Stimulated activated CD8-positive, alpha-beta memory T cell treated with anti-CD3 and anti-CD28 coated beads, Interleukin-4, amount 100 ng/mL, for 24 hours (primary cell): ENCODE data around the gene SIT1.
"Not testable (repeated sequence)": the region's sequence is repeated elsewhere in the genome, so short reads cannot be mapped to it uniquely, and the experiment has no call there.

ENCODE experiments used
- DNase-seq: peaks from one replicate; pipeline ENCODE4 v3.0.0-alpha.2; 2020; ENCODE audit warnings: low read depth

SIT1 gene

DNA sequence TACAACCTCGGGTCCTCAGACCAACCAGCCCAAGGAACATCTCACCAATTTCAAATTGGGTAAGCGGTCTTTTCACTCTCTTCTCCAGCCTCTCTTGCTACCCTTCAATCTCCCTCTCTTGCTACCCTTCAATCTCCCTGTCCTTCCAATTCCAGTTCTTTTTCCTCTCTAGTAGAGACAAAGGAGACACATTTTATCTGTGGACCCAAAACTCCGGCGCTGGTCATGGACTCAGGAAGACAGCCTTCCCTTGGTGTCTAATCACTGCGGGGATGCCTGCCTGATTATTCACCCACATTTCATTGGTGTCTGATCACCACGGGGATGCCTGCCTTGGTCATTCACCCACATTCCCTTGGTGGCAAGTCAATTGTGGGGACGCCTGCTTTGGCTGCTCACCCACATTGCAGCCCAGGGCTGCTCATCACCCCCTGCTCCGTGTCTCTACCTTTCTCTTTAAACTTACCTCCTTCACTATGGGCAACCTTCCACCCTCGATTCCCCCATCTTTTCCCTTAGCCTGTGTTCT lies 13.2 kb downstream of the SIT1 start:
- DNase-seq = not testable (repeated sequence)

DNA sequence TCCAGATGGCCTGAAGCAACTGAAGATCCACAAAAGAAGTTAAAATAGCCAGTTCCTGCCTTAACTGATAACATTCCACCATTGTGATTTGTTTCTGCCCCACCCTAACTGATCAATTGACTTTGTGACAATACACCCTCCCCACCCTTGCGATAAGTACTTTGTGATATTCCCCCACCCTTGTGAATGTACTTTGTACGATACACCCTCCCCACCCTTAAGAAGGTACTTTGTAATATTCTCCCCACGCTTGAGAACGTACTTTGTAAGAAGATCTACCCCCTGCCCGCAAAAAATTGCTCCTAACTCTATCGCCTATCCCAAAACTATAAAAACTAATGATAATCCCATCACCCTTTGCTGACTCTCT lies 13.9 kb downstream of the SIT1 start:
- not testable (repeated sequence) for DNase-seq

DNA sequence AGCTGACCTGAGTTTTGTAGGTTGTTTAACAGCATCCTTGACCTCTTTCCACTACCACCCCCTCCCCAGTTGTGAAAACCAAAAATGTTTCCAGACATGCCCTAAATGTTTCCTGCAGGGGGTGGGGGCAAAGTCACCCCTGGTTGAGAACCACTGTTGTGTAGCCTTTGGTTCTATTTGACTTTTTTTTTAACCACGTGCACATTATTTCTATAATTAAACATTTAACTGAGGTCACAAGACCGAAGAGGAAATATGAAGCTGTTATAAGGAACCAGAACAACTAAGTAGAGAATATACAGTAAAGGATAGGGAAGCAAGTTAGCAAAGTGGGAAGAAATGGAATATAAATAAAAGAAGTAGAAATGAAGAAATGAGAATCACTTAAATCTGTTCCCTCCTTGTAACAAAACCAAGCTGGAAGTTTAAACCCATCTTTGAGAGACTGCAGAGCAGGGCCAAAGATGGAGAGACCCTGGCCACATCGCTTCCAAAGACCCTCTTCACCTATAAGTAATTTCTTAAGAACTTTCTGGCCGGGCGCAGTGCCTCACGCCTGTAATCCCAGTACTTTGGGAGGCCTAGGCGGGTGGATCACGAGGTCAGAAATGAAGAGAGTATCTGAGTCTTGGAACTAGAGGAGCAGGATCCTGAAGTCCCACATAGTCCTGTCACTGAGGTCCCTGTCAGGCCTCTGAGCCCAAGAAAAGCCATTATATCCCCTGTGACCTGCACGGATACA lies 14.4 kb downstream of the SIT1 start:
- no peak for DNase-seq

DNA sequence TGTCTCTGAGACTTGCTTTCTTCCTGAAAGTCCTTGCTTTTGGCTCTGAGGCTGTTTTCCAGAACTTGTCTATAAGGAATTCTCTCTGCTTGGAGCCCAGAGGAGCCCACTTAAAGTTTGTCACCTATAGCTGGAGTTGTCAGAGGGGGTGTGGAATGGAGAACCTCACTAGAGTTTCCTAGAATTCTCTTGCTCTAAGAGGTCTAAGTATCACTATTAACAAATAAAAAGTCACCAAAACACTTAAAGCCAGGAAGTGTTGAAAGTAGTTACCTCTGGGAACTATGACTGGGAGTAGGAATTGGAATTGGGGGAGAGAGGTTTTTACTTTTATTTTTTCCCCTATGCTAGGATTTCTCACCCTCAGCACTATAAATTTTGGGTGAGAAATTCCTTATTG lies 15.0 kb downstream of the SIT1 start:
- no peak for DNase-seq

DNA sequence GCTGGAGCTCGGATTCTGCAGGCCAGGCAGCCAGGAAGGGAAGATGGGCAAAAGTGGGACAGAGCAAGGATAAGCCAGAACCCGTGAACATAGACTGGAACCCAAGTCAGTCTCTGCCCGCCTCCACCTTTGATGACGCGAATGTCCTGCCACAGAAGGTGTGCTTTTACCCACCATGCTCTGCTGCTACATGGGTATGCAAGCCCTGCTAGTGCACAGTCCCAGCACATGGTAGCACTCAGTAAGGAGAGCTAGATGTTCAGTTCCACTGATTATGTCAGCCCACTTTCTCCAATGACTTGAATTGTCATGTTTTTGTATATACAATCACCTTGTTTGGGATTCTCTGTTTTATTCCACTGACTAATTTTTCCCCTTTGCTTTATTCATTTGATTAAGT lies 21.1 kb downstream of the SIT1 start:
- DNase-seq = no peak

DNA sequence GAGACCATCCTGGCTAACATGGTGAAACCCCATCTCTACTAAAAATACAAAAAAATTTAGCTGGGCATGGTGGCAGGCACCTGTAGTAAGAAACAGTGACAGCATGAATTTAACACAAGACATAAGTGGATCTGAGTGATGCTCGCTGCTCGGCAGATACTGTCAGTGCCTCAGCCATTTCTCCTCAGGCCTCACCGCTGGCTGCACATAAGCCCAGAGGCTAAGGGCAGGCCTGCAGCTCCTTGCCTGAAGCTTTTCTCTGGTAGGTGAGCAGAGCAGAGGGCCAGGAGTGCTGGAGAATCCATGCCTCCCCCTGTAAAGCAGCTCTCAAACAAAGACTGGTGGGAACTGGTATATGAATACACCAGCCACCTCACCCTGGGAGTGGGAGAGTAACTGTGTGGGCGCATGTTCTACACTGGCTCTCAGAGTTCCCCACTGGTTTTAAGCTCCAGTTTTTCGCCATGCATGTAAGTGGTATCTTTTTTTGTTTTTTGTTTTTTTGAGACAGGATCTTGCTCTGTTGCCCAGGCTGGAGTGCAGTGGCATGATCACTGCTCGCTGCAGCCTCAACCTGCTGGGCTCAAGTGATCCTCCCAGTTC lies 22.2 kb downstream of the SIT1 start:
- DNase-seq = no peak

DNA sequence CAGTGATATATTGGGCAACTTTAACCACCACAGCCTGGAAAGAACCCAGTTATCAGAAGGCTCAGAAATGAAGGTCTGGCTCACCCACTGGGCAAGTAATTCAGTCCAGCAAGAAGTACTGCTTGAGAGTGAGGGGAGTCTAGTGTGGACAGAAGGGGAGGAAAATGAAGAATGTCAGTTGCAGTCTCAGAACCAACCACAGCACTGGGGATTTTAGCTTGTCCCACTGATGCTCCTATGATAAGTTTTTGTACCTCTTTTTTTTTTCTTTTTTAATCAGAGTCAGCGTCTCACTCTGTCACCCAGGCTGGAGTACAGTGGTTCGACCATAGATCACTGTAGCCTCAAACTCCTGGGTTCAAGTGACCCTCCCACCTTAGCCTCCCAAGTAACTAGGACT lies 23.2 kb downstream of the SIT1 start:
- DNase-seq = no peak

DNA sequence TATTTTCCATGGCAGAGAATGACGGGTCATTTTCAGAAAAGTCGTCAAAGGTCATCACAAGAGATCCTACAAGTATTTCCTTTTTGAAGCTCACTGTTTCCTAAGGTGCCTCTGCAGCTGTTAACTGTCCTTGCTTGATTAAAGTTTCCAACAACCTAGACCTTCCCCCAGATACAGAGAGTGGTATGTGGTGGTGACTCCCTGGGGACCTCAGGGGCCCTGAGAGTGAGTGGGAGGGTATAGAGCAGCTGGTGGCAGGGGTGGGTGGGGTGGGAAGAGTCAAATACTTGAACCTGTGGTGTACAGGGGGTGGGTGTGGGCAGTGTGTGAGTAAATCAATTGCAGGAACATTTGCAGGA lies 31.0 kb downstream of the SIT1 start:
- peak; percentile 31 for DNase-seq

DNA sequence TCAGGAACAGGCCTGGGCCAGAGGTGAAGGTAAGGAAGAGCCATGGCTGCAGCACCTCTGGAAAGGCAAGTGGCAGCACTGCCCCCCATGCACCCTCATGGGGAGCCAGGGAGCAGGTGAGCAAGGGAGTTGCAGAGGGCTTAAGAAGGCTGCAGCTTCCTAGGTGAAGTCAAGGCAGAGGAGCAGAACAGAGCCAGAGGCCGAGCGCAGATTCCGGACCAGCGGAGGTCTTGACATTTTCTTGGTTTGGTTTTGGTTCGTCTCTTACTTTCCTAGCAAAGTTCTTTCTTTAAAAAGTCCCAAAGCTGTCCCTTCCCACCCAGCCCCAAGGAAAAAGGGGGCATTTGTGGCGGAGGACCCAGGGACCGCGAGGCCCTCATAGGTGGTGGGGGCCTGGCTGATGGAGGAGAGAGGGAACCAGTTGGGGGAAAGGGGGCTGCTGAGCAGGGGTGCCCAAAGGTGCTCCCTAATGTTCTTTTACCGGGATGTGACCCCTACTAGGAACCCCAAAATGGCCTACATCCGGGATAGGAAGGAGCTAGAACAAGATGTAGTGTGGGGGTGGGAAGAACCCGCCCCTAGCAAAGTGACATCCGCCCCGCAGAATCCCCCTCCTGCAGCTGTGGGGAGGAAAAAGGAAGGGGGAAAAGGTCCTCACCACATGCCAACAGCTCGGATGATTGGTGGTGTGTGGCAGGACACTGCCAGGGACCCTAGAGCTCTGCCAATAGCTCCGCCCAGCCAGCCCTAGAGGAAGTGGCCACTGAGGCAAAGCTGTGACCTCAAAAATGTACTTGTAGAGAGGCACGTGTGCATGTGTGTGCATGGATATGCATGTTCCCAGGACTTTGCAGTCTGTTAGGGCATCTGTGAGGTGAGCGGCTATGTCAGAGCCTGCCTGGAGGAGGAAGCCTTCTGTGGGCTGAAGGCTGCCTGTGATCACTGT lies 31.6 kb downstream of the SIT1 start:
- peak; percentile 28 for DNase-seq

DNA sequence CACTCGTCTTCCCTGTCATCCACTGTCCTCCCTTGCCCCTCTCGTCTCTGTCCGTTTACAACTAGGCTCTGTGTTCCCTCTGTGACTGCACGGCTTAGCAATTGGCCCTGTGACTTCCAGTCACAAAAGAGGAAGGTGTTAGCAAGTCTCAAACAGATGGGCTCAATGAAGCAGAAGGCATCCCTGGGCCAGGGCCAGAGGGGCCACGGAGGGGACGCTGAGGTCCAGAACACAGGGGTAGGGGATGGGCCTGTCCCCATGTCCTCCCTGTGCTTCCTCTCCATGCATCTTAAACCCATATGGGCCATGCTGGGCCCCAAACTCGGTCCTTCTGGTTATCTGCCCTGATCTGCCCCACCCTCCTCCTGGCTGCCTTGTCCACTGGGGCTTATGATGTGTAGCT lies 32.4 kb downstream of the SIT1 start, which contains the start of gene CD72:
TSS of gene CD72 (minus strand) at position 89 of the 403 bp plus-strand sequence. CDS start 110 bp downstream, outside the sequence.
- no peak for DNase-seq

DNA sequence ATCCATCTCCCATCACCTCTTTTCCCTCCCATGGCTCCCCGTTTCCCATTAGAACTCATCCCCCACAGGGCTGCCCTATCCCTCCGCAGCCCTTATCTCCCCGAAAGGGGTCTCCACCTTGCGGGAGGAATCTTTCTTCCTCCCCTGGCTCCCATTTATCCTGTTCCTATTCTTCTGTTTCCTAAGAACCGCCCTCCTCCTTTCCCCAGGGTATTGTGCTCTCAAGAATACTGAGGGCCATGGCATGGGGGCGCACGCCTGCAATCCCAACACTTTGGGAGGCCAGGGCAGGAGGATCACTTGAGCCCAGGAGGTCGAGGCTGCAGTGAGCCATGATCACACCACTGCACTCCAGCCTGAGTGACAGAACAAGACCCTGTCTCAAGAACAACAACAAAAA lies 33.2 kb downstream of the SIT1 start:
- no peak for DNase-seq

DNA sequence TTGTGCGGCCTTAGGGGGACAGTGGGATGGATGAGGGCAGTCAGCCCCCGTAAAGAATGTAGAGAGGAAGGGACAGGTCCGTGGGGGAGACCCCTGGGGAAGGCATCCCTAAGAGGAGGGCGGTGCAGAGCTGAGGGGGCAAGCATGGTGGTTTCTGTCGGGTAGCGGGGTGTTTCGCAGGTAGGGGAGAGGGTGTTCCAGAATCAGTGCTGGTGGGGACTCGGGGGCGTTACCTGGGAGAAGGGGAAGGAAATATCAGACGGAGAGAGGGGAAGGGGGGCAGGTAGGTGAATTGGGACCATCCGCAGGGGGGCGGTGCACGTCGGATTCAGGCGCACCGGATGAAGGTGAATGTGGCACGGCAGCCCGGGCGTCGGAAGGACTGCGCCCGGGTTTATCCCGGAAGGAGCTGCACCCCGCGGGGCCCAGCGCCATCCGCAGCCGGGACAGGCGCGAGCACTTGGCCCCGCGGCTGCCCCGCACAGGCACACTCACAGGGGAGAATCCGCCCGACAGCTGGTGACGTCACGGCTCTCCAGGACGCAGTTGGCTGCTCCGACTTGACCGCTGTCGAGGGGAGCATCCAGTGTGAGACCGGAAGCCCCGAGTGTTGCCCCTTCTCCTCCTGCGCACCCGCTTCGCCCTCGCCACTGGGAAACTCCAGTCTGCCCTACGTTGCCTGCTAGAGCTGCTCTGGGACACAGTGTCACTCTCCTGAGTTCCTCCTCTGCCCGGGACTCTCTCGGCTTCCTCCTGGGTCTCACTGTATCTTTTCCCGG lies 33.9 kb downstream of the SIT1 start:
- DNase-seq = peak; percentile 62

DNA sequence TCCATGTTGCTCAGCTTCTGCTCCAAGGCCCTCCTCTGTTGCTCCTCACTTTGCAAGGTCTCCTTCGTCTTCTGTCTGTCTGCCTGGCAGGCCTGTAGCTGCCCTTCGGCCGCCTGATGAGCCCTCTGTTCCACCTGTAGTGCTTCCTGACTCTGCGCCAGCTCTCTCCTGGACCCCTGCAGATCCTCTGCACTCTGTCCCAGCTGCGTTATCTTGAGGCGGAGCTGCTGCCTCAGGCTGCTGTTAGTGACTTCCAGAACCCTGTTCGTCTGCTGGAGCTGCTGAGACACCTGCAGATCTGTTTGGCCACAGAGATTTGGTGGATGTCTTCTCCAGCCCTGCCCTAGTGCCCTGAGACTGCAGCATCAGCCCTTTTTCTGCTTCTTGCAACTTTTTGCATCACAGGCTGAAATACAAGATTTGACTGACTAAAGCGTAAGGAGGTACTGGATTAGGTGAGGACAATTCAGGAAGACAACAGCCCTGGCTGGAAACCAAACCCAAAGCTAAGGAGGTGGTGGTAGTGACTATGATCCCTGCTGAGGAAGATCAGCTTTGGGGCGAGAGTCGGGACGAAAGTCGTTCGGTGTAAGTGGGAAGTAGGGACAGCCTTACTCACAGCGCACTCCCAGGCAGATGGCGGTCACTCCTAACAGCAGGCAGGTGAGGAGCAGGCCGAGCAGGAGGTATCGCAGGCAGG lies 34.6 kb downstream of the SIT1 start:
- DNase-seq = no peak

DNA sequence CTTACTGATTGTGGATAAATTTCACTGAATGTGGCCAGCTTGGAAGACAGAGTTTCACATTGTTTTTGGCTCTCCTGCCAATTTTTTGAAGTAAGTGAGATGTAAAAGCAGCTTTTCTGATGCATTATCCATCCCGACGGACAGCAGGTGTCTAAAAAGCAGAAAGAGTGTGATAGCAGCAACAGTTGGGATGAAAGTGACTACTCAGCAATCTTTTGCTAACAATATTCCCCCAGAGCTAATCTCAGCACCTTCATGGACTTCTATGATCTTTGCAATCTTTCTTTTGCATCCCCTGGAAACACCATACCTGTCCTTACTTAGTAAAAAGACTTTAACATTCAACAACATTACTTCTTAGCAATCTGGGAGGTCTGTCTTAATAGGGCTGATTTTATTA lies 37.9 kb downstream of the SIT1 start:
- no peak for DNase-seq

DNA sequence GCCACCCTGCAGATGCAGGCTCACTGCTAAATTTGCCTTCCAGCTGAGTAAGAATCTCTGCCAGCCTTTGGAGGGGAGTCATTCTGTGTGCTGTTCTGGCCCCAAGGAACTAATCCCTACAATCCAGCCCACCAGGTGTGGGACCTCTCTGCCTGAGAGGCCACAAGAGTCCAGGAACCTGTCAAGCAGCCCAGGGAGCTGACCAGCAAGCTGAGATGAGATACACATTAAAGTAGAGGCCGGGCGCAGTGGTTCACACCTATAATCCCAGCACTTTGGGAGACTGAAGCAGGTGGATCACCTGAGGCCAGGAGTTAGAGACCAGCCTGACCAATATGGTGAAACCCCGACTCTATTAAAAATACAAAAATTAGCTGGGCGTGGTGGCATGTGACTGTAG lies 38.7 kb downstream of the SIT1 start:
- DNase-seq = not testable (repeated sequence)

DNA sequence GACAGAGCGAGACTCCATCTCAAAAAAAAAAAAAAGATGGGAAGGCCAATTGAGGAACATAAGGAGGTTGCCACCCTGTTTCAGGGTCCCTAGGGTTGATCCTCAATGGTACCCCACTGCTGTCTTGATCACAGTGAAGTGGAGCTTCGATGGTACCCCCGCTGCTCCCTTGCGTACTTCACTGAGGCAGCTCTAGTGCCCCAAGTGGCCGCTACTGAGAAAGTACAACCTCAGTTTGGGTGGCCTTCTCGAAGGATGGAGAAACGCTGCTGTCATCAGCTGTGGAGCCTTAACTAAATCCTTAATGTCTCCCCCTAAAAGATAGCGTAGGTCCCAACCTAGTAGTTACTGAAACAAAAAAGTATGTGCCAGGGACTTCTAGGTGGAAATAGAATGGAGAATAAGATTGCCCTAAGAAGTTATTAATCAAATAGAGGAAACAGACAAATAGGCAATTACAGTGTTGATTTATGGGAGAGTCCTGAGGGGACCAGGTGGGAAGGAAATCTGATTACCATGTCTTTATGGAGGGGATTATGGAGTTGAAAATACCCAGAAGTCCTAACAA lies 39.4 kb downstream of the SIT1 start:
- peak; percentile 33 for DNase-seq

DNA sequence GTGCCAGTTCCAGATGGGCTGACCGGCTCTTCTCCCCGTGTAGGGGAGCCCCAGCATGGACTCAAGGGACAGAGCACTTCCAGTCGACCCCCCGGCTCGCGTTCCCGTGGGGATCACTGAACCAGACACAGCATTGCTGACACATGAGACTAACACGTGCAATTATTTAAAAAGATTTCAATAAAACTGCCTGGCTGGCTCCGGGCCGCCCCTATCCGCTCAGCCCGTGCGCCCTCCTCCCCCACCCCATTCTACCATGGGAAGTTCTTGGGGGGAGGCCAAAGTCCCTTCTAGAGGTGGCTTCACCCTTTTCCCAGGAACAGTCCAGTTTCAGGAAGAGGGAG lies 40.9 kb downstream of the SIT1 start:
- DNase-seq = no peak

DNA sequence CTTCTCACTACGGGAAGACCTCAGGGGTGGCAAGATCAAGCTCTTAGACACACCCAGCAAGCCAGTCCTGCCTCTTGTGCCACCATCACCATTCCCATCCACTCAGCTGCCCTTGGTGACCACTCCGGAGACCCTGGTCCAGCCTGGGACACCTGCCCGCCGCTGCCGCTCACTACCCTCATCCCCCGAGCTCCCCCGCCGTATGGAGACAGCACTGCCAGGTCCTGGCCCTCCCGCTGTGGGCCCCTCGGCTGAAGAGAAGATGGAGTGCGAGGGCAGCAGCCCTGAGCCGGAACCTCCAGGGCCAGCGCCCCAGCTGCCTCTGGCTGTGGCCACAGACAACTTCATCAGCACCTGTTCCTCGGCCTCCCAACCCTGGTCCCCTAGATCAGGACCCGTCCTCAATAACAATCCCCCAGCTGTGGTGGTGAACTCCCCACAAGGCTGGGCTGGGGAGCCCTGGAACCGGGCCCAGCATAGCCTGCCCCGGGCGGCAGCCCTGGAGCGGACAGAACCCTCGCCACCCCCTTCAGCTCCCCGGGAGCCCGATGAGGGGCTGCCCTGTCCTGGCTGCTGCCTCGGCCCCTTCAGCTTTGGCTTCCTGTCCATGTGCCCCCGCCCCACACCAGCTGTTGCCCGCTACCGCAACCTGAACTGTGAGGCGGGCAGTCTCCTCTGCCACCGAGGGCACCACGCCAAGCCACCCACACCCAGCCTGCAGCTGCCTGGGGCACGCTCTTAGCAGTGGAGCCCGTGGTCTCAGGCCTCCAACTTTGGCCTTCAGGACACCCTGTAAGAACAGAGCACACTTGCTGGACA lies 41.5 kb downstream of the SIT1 start:
- no peak for DNase-seq

DNA sequence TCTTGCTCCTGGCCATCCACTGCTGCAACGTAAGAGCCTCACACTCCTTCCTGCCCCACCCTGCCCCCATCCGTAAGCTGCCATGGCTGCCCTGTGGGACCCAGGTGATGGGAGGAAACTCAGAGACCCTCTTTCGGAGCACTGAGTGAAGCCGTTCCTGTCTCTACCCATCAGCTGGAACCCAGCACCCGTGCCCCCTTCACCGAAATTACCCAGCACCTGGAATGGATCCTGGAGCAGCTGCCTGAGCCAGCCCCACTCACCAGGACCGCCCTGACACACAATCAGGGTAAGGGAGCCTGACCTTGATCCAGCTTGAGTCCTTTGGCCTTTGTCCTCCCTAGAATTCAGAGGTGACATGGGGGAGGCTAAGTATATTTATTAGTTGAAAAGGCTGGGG lies 42.5 kb downstream of the SIT1 start:
- no peak for DNase-seq

DNA sequence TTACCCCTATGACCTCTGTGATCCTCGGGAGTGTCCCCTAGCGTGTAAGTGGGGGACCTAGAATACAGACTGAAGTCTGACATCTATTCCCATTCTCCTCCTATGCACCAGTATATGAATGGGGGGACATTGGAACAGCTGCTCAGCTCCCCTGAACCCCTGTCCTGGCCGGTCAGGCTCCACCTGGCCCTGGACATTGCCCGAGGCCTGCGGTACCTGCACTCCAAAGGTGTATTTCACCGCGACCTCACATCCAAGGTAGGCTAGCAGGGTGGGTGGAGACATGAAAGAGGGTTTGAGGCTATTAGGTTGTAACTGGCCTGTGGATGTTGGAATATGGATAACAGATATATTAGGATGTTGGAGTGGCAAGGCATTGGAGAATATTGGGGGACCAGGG lies 44.0 kb downstream of the SIT1 start:
- DNase-seq = no peak
